Activated T-helper 1 cell treated with Interleukin-2 at 50 U/mL for 16 hours (primary cell): ENCODE measurements around the gene GRK4.

Experiments
- DNase-seq: peaks from one replicate; pipeline ENCODE4 v3.0.0-alpha.2; 2020; ENCODE audit warnings: low read depth

Gene GRK4

DNA sequence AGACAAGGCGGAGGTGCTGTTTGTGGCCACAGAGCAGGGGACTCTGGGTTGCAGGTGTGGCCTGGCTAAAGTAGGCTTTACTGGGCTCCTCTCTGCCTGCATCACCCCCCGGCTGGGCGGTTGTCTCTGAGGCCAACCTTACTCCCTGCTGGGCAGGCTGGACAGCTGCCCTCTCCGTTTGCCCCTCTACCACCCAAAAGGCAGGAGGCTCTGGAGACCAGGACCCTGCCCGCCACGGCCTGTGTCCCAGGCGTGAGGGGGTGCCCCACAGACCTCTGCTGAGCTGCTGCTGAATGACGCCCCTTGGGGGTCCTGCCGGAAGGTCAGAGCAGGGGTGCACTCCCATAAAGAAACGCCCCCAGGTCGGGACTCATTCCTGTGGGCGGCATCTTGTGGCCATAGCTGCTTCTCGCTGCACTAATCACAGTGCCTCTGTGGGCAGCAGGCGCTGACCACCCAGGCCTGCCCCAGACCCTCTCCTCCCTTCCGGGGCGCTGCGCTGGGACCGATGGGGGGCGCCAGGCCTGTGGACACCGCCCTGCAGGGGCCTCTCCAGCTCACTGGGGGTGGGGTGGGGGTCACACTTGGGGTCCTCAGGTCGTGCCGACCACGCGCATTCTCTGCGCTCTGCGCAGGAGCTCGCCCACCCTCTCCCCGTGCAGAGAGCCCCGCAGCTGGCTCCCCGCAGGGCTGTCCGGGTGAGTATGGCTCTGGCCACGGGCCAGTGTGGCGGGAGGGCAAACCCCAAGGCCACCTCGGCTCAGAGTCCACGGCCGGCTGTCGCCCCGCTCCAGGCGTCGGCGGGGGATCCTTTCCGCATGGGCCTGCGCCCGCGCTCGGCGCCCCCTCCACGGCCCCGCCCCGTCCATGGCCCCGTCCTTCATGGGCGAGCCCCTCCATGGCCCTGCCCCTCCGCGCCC lies 110.0 kb downstream of the GRK4 start:
- no peak for DNase-seq

DNA sequence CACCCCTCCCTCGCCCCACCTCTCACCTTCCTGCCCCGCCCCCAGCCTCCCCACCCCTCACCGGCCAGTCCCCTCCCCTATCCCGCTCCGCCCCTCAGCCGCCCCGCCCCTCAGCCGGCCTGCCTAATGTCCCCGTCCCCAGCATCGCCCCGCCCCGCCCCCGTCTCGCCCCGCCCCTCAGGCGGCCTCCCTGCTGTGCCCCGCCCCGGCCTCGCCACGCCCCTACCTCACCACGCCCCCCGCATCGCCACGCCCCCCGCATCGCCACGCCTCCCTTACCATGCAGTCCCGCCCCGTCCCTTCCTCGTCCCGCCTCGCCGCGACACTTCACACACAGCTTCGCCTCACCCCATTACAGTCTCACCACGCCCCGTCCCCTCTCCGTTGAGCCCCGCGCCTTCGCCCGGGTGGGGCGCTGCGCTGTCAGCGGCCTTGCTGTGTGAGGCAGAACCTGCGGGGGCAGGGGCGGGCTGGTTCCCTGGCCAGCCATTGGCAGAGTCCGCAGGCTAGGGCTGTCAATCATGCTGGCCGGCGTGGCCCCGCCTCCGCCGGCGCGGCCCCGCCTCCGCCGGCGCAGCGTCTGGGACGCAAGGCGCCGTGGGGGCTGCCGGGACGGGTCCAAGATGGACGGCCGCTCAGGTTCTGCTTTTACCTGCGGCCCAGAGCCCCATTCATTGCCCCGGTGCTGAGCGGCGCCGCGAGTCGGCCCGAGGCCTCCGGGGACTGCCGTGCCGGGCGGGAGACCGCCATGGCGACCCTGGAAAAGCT lies 110.9 kb downstream of the GRK4 start, which contains the start of the genes HTT and HTT-AS:
TSS of gene HTT (plus strand) at position 604 of the 768 bp plus-strand sequence. CDS start at position 749, 145 bp downstream.
TSS of gene HTT-AS (minus strand) at position 461 of the 768 bp plus-strand sequence.
- DNase-seq: peak; percentile 94

DNA sequence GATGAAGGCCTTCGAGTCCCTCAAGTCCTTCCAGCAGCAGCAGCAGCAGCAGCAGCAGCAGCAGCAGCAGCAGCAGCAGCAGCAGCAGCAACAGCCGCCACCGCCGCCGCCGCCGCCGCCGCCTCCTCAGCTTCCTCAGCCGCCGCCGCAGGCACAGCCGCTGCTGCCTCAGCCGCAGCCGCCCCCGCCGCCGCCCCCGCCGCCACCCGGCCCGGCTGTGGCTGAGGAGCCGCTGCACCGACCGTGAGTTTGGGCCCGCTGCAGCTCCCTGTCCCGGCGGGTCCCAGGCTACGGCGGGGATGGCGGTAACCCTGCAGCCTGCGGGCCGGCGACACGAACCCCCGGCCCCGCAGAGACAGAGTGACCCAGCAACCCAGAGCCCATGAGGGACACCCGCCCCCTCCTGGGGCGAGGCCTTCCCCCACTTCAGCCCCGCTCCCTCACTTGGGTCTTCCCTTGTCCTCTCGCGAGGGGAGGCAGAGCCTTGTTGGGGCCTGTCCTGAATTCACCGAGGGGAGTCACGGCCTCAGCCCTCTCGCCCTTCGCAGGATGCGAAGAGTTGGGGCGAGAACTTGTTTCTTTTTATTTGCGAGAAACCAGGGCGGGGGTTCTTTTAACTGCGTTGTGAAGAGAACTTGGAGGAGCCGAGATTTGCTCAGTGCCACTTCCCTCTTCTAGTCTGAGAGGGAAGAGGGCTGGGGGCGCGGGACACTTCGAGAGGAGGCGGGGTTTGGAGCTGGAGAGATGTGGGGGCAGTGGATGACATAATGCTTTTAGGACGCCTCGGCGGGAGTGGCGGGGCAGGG lies 111.7 kb downstream of the GRK4 start:
- DNase-seq: peak; percentile 3

DNA sequence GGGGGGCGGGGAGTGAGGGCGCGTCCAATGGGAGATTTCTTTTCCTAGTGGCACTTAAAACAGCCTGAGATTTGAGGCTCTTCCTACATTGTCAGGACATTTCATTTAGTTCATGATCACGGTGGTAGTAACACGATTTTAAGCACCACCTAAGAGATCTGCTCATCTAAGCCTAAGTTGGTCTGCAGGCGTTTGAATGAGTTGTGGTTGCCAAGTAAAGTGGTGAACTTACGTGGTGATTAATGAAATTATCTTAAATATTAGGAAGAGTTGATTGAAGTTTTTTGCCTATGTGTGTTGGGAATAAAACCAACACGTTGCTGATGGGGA lies 112.2 kb downstream of the GRK4 start:
- DNase-seq: no peak

DNA sequence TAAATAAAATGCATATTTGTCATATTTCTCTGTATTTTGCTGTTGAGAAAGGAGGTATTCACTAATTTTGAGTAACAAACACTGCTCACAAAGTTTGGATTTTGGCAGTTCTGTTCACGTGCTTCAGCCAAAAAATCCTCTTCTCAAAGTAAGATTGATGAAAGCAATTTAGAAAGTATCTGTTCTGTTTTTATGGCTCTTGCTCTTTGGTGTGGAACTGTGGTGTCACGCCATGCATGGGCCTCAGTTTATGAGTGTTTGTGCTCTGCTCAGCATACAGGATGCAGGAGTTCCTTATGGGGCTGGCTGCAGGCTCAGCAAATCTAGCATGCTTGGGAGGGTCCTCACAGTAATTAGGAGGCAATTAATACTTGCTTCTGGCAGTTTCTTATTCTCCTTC lies 114.4 kb downstream of the GRK4 start:
- DNase-seq: no peak

DNA sequence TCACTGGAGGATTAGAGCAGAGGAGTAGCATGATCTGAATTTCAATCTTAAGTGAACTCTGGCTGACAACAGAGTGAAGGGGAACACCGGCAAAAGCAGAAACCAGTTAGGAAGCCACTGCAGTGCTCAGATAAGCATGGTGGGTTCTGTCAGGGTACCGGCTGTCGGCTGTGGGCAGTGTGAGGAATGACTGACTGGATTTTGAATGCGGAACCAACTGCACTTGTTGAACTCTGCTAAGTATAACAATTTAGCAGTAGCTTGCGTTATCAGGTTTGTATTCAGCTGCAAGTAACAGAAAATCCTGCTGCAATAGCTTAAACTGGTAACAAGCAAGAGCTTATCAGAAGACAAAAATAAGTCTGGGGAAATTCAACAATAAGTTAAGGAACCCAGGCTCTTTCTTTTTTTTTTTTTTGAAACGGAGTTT lies 116.3 kb downstream of the GRK4 start:
- no peak for DNase-seq

DNA sequence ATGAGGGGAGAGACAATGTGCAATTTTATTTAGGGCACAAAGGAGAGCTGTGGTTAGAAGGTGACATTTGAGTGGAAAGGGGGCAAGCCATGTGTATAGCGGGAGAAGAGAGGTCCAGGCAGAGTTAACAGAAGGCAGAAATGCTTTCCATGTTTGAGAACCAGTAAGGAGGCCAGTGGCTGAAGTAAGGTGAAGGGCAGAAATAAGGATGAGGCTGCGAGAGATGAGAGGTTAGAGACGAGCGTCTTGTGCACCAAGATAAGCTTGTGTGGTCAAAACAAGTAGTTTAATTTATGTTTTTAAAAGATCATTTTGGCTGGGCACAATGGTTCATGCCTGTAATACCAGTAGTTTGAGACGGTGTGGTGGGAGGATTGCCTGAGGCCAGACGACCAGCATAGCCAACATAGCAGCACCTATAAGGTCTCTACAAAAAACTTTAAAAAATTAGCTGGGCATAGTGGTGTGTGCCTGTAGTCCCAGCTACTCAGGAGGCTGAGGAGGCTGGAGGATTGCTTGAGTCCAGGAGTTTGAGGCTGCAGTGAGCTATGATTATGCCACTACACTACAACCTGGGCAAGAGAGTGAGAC lies 119.6 kb downstream of the GRK4 start:
- DNase-seq: no peak

DNA sequence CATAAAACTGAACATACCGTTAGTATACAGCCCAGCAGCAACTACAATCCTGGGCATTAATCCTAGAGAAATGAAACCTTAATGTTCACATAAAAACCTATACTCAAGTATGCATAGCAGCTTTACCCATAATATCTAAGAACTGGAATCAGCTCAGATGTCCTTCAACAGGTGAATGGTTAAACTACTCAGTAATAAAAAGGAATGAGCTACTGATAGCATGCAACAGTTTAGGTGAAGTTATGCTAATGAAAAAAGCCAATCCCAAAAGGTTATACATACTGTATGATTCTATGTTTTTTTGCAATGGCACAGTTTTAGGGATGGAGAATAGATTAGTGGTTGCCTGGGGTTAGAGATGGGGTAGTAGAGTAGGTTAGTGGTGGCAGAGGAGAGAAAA lies 120.4 kb downstream of the GRK4 start:
- no peak for DNase-seq

DNA sequence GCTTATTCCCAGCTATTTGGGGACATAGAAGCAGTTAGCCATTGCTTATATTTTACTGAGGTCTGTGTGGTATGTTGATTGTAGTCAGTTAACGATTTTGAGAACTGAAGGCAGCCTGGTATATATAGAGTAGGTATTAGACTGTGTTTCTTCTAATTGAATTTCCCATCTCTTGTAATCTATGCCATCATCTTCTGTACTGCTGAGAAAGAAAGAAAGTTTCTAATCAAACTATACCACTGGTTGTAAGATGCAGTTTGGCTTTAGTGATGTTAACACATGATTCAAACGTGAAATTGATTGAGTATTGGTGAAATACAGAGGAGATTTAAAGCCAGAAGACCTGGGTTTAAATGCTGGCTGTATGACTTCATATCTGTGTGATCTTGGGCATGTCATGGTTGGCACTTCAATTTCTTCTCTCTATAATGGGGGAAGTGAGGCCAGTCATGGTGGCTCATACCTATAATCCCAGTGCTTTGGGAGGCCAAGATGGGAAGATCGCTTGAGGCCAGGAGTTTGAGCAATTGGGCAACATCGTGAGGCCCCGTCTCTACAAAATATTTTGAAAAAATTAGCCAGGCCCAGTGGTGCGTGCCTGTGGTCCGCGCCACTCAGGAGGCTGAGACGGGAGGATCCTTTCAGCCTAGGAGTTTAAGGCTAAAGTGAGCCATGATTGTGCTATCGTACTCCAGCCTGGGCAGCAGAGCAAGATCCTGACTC lies 122.7 kb downstream of the GRK4 start:
- DNase-seq: no peak

DNA sequence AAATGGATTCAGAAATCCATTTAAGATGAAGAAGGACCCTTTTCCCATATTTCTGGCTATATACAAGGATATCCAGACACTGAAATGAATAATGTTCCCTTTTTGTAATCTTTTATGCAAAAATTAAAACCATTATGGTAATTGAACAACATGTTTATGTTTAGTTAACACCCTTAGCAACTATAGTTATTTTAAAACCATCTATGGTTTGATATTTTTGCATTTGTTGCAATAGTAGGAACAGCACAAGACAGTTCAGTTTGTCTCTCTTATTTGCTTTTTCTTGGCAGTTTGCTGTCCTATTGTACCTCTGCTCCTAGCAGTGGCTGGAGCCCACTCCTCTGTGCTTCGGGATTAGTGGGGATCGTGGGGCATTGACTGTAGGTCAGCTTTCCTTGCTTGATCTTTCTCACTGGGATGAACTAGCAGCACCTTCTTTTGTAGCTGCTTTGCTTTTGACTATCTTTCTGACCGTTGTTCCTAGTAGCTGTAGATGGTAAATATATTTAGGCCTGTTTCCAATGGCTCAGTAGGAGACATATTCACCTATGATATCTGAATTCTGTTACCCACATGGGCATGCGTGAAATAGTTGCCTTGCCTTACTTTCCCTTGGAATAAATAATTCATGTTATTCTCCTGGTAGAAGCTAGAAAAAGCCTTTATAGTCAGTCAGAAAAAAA lies 123.9 kb downstream of the GRK4 start:
- DNase-seq: no peak
